GM12878 (cell line): ENCODE data around the gene RAD18.

Experiments
- ATF2 ChIP-seq: IDR thresholded peaks from 2 replicates; pipeline ENCODE4 v1.6.1; 2012; ENCODE audit warnings: low read length, inconsistent platforms
- BRCA1 ChIP-seq: IDR thresholded peaks from 2 replicates; pipeline ENCODE4 v1.6.1; 2011; ENCODE audit warnings: low read depth, low read length, improper control_type of control experiment
- EGR1 ChIP-seq, 2 experiments: IDR thresholded peaks; 1 replicate in 1 of 2; 2 replicates in 1 of 2; pipeline ENCODE4 v1.6.1; 2011 to 2012; ENCODE audit warnings: low read depth in 2 of 2, low read length in 2 of 2, borderline replicate concordance in 1 of 2, mild to moderate bottlenecking in 1 of 2, moderate library complexity in 1 of 2
- EP300 ChIP-seq, 2 experiments: fragments of 150-350 bp in 1 of 2; IDR thresholded peaks; 2 replicates each; pipeline ENCODE4 v1.6.1; 2011 to 2012; ENCODE audit warnings: low read depth in 2 of 2, low read length in 2 of 2, borderline replicate concordance in 1 of 2, improper control_type of control experiment in 1 of 2, inconsistent platforms in 1 of 2; ENCODE audit not compliant: control insufficient read depth in 1 of 2
- MAX ChIP-seq: IDR thresholded peaks from 2 replicates; pipeline ENCODE4 v1.6.1; 2012; ENCODE audit warnings: low read depth, low read length, improper control_type of control experiment
- MTA2 ChIP-seq: fragments of 450-650 bp; IDR thresholded peaks from 2 replicates; pipeline ENCODE4 v1.6.1; 2016; ENCODE audit warnings: low read depth, mild to moderate bottlenecking, moderate library complexity
- MTA3 ChIP-seq: IDR thresholded peaks from 2 replicates; pipeline ENCODE4 v1.6.1; 2012; ENCODE audit warnings: low read length, inconsistent platforms, borderline replicate concordance
- POLR2A ChIP-seq: IDR thresholded peaks from 2 replicates; pipeline ENCODE4 v1.6.1; 2011; ENCODE audit warnings: low read depth, mild to moderate bottlenecking, low read length
- POLR2AphosphoS5 ChIP-seq: IDR thresholded peaks from 2 replicates; pipeline ENCODE4 v1.6.1; 2011; ENCODE audit warnings: mild to moderate bottlenecking, low read length, inconsistent platforms
- RFX5 ChIP-seq: IDR thresholded peaks from 2 replicates; pipeline ENCODE4 v1.6.1; 2011; ENCODE audit warnings: low read depth, low read length, improper control_type of control experiment
- ZNF274 ChIP-seq: IDR thresholded peaks from one replicate; pipeline ENCODE4 v1.8.0; 2011; ENCODE audit not compliant: insufficient read length, insufficient read depth
- TF ChIP-seq, protein P1 (sequence below): fragments of 450-650 bp; IDR thresholded peaks from 2 replicates; pipeline ENCODE4 v1.6.1; 2017; ENCODE audit warnings: mild to moderate bottlenecking, moderate library complexity
- TF ChIP-seq, protein P2 (sequence below), 3 experiments: IDR thresholded peaks in 2 of 3; conservative IDR thresholded peaks in 1 of 3; 2 replicates each; pipeline ENCODE4 v1.5.1; 2011; ENCODE audit warnings: low read depth in 3 of 3, low read length in 3 of 3, mild to moderate bottlenecking in 3 of 3, control low read depth in 2 of 3, moderate library complexity in 2 of 3, inconsistent platforms in 1 of 3, mixed read lengths in 1 of 3; ENCODE audit not compliant: control insufficient read depth in 2 of 3, insufficient read depth in 1 of 3; ENCODE audit errors: extremely low read depth in 1 of 3
- TF ChIP-seq, protein P3 (sequence below): IDR thresholded peaks from 2 replicates; pipeline ENCODE4 v1.6.1; 2012; ENCODE audit warnings: low read depth, low read length, improper control_type of control experiment

DNA sequence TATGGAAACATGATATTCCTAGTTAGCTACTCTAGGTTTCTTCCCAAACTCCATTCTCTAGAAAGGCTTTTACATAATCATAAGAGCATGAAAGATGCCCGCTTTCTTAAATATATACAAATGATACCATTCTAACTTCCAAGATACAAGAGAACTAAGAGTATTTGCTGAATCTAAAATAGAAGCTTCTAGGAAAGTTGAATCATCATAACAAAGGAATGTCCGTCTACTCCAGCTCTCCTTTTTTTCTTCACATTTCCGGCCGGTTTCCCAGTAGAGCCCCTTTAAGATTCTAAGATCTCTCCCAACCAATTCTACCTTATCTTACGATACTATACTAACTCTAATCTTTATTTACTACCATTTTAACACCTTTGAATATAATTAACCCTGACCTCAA, 60.1 kb downstream of the RAD18 start:
- TF ChIP-seq MTA3 (no peak), EP300 (IDR thresholded peaks at IDR 0.05; ENCODE audit: borderline replicate concordance in 1 of 2, control insufficient read depth in 1 of 2, low read depth in 2 of 2, low read length in 2 of 2) (no peak), POLR2A (no peak), RFX5 (no peak), BRCA1 (no peak), ATF2 (no peak), POLR2AphosphoS5 (no peak), MAX (no peak), EGR1 (IDR thresholded peaks at IDR 0.05; ENCODE audit: borderline replicate concordance in 1 of 2, low read depth in 2 of 2, low read length in 2 of 2) (no peak), MTA2 (no peak), ZNF274 (no peak)
- TF ChIP-seq, protein P1, sequence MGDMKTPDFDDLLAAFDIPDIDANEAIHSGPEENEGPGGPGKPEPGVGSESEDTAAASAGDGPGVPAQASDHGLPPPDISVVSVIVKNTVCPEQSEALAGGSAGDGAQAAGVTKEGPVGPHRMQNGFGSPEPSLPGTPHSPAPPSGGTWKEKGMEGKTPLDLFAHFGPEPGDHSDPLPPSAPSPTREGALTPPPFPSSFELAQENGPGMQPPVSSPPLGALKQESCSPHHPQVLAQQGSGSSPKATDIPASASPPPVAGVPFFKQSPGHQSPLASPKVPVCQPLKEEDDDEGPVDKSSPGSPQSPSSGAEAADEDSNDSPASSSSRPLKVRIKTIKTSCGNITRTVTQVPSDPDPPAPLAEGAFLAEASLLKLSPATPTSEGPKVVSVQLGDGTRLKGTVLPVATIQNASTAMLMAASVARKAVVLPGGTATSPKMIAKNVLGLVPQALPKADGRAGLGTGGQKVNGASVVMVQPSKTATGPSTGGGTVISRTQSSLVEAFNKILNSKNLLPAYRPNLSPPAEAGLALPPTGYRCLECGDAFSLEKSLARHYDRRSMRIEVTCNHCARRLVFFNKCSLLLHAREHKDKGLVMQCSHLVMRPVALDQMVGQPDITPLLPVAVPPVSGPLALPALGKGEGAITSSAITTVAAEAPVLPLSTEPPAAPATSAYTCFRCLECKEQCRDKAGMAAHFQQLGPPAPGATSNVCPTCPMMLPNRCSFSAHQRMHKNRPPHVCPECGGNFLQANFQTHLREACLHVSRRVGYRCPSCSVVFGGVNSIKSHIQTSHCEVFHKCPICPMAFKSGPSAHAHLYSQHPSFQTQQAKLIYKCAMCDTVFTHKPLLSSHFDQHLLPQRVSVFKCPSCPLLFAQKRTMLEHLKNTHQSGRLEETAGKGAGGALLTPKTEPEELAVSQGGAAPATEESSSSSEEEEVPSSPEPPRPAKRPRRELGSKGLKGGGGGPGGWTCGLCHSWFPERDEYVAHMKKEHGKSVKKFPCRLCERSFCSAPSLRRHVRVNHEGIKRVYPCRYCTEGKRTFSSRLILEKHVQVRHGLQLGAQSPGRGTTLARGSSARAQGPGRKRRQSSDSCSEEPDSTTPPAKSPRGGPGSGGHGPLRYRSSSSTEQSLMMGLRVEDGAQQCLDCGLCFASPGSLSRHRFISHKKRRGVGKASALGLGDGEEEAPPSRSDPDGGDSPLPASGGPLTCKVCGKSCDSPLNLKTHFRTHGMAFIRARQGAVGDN, result no peak
- TF ChIP-seq, protein P2, sequence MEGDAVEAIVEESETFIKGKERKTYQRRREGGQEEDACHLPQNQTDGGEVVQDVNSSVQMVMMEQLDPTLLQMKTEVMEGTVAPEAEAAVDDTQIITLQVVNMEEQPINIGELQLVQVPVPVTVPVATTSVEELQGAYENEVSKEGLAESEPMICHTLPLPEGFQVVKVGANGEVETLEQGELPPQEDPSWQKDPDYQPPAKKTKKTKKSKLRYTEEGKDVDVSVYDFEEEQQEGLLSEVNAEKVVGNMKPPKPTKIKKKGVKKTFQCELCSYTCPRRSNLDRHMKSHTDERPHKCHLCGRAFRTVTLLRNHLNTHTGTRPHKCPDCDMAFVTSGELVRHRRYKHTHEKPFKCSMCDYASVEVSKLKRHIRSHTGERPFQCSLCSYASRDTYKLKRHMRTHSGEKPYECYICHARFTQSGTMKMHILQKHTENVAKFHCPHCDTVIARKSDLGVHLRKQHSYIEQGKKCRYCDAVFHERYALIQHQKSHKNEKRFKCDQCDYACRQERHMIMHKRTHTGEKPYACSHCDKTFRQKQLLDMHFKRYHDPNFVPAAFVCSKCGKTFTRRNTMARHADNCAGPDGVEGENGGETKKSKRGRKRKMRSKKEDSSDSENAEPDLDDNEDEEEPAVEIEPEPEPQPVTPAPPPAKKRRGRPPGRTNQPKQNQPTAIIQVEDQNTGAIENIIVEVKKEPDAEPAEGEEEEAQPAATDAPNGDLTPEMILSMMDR (IDR thresholded peaks at IDR 0.05 in 2 of 3, conservative IDR thresholded peaks at IDR 0.05 in 1 of 3; ENCODE audit: control insufficient read depth in 2 of 3, extremely low read depth in 1 of 3, insufficient read depth in 1 of 3, low read depth in 3 of 3, low read length in 3 of 3), result no peak
- TF ChIP-seq, protein P3, sequence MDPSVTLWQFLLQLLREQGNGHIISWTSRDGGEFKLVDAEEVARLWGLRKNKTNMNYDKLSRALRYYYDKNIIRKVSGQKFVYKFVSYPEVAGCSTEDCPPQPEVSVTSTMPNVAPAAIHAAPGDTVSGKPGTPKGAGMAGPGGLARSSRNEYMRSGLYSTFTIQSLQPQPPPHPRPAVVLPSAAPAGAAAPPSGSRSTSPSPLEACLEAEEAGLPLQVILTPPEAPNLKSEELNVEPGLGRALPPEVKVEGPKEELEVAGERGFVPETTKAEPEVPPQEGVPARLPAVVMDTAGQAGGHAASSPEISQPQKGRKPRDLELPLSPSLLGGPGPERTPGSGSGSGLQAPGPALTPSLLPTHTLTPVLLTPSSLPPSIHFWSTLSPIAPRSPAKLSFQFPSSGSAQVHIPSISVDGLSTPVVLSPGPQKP, result no peak
